ENCODE results near the gene MYOD1.

Gene MYOD1

DNA sequence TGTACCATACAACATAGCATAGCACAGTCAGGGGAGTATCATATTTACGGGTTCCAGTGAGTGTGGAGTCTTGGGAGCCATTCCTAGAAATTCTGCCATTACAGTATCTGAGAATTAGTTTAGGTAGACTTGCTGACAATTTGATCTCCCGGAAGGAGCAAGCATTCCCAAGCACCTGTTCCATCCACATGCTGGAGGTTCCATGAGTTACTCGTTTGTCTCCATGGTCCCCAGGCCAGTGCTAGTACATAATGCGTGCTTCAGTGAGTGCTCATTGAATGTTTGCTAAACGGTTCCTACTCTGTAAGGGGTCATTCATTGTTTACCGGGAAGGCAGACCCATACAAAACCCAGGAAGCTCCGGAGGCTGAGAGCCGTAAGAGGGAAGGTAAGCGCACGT, 27.4 kb upstream of the MYOD1 start:
- Histone ChIP-seq H3K9me3 (ENCODE audit: control insufficient read depth in 2 of 2, low read length in 2 of 2) (no peaks in the 10 kb centered on the region), H3K9ac (ENCODE audit: low read depth in 1 of 2, low read length in 2 of 2) (no peak overlapping the region), H3K4me3 (ENCODE audit: low read length in 2 of 2) (no peak overlapping the region), H3K36me3 (ENCODE audit: control insufficient read depth in 2 of 2, insufficient read depth in 2 of 2, low read length in 2 of 2) (no peaks in the 10 kb centered on the region), H3K27me3 (ENCODE audit: control insufficient read depth in 2 of 2, insufficient read depth in 2 of 2, low read length in 2 of 2) (peaks cover 15 to 26% of the 10 kb centered on the region in 2 donors), H3K4me1 (ENCODE audit: control insufficient read depth in 2 of 2, insufficient read depth in 2 of 2, low read length in 2 of 2) (no peaks in the 10 kb centered on the region), H3K27ac (ENCODE audit: low read depth in 2 of 2, low read length in 2 of 2) (no peak overlapping the region)

DNA sequence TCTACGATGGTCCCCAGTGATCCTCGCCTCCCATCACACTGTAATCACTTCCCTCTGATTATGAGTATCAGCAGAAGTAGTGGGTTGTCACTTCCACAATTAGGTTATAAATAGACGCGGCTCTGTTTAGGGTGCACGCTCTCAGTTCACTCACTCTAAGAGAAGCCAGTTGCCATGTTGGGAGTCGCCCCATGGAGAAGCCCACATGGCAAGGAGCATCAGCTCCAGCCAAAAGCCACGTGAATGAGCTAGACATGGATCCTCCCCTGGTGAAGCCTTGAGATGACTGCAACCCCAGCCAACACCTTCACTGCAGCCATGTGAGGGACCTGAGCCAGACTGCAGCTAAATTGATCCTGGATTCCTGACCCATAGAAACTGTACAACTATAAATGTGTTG, 26.4 kb upstream of the MYOD1 start:
- Histone ChIP-seq H3K9ac (ENCODE audit: low read depth in 1 of 2, low read length in 2 of 2) (no peak overlapping the region), H3K27me3 (ENCODE audit: control insufficient read depth in 2 of 2, insufficient read depth in 2 of 2, low read length in 2 of 2) (peaks cover 15 to 26% of the 10 kb centered on the region in 2 donors), H3K9me3 (ENCODE audit: control insufficient read depth in 2 of 2, low read length in 2 of 2) (no peaks in the 10 kb centered on the region), H3K4me3 (ENCODE audit: low read length in 2 of 2) (no peak overlapping the region), H3K36me3 (ENCODE audit: control insufficient read depth in 2 of 2, insufficient read depth in 2 of 2, low read length in 2 of 2) (no peaks in the 10 kb centered on the region), H3K27ac (ENCODE audit: low read depth in 2 of 2, low read length in 2 of 2) (no peak overlapping the region), H3K4me1 (ENCODE audit: control insufficient read depth in 2 of 2, insufficient read depth in 2 of 2, low read length in 2 of 2) (no peaks in the 10 kb centered on the region)

DNA sequence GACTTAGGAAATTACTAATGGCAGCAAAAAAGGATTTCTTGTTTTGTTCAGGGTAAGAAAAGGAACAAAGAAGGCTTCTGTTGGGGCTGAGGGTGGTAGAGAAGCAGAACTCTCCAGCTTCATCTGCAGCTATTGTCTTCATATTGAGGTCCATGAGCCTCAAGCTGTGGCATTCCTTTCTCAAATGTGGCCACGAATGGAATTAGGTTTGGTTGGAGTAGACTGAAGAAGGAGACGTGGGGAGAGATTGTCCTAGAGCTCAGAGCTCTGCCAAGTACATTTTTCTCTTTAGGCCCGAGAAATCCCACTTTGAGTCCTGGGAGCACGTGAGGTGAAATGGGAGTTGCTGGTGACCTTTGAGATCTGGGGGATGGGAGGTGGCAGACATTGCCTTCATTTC, 25.8 kb upstream of the MYOD1 start:
- Histone ChIP-seq H3K4me1 (ENCODE audit: control insufficient read depth in 2 of 2, insufficient read depth in 2 of 2, low read length in 2 of 2) (no peaks in the 10 kb centered on the region), H3K9ac (ENCODE audit: low read depth in 1 of 2, low read length in 2 of 2) (no peak overlapping the region), H3K4me3 (ENCODE audit: low read length in 2 of 2) (no peak overlapping the region), H3K27me3 (ENCODE audit: control insufficient read depth in 2 of 2, insufficient read depth in 2 of 2, low read length in 2 of 2) (peaks cover 15 to 26% of the 10 kb centered on the region in 2 donors), H3K9me3 (ENCODE audit: control insufficient read depth in 2 of 2, low read length in 2 of 2) (no peaks in the 10 kb centered on the region), H3K36me3 (ENCODE audit: control insufficient read depth in 2 of 2, insufficient read depth in 2 of 2, low read length in 2 of 2) (no peaks in the 10 kb centered on the region), H3K27ac (ENCODE audit: low read depth in 2 of 2, low read length in 2 of 2) (no peak overlapping the region)

DNA sequence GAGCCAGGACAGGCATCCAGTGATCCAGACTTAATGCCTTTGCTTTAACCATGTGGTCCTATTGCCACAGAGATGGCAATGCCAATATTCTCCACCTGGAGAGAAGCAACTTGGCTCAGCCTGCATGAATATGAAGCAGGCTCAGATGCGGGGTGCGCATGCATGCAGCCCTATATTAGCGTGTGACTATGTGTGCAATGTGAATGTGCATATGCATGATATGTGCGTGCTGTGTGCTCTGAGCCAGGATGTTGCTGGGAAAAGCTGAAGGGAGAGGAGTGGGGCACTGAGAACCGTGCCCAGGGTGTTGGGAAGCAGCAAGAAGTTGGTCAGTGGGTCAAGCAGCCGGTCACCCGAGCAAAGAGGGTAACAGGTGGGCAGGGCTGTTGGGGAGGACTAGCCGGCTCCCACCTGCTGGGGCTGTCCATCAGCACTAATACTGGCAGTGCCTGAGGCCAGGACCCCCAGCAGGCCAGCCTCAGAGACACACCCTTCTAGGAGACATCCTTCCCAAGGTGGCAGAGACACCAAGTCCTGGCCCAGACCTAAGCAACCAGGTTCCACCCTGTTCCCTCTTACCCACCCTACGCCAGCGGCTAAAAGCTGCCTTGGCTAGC, 24.8 kb upstream of the MYOD1 start:
- Histone ChIP-seq H3K9me3 (ENCODE audit: control insufficient read depth in 2 of 2, low read length in 2 of 2) (no peaks in the 10 kb centered on the region), H3K4me1 (ENCODE audit: control insufficient read depth in 2 of 2, insufficient read depth in 2 of 2, low read length in 2 of 2) (no peaks in the 10 kb centered on the region), H3K9ac (ENCODE audit: low read depth in 1 of 2, low read length in 2 of 2) (no peak overlapping the region), H3K27me3 (ENCODE audit: control insufficient read depth in 2 of 2, insufficient read depth in 2 of 2, low read length in 2 of 2) (peaks cover 14 to 28% of the 10 kb centered on the region in 2 donors), H3K27ac (ENCODE audit: low read depth in 2 of 2, low read length in 2 of 2) (no peak overlapping the region), H3K36me3 (ENCODE audit: control insufficient read depth in 2 of 2, insufficient read depth in 2 of 2, low read length in 2 of 2) (no peaks in the 10 kb centered on the region), H3K4me3 (ENCODE audit: low read length in 2 of 2) (no peak overlapping the region)

DNA sequence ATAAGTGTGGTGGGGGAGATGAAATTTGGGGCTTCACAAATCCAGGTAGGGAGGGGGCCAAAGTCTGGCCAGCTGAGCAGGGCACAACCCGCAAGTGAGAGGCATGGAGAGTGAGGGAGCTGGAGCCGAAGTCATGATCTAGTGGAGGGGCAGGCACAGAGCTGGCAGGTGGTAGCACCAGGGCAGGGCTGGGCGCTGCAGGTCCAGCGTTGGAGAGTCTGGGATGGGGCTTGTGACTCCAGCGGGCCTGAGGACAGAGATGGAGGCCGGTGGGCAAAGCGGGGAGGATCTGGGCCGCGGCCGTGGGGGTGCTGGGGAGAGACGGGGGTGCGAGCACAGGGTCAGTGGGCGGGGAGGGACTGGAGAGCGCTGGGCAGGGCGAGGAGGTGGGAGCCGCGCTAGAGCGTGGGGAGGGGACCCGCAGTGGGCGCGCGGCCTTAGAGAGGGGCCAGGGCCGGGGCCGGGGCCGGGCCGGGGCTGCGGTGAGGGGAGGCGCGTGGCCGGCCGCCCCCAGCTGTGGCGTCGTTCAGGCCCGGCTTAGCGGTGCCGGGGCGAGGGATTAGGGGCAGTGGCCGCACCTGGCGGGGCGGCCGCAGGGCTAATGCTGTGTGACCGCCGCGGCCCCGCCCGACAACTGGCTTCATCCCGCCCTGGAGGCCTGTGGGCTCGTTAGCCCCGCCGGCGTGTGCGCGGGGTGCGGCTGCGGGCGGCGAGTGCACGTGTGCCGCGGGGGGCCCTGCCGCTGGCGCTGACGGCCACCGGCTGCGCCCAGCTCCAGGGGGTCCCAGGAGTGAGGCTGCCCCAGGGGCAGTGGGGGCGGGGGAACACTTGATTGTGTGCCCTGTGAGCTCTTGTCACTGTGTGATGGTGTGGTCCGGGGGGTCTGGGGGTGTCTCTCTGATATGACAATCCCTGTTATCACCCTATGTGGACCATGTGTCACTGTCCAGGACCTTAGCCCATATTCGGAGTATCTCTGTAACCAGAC, 23.6 kb upstream of the MYOD1 start:
- Histone ChIP-seq H3K4me3 (ENCODE audit: low read length in 2 of 2) (no peak overlapping the region), H3K27ac (ENCODE audit: low read depth in 2 of 2, low read length in 2 of 2) (no peak overlapping the region), H3K27me3 (ENCODE audit: control insufficient read depth in 2 of 2, insufficient read depth in 2 of 2, low read length in 2 of 2) (peaks cover 13 to 24% of the 10 kb centered on the region in 2 donors), H3K9ac (ENCODE audit: low read depth in 1 of 2, low read length in 2 of 2) (no peak overlapping the region), H3K9me3 (ENCODE audit: control insufficient read depth in 2 of 2, low read length in 2 of 2) (no peaks in the 10 kb centered on the region), H3K36me3 (ENCODE audit: control insufficient read depth in 2 of 2, insufficient read depth in 2 of 2, low read length in 2 of 2) (no peaks in the 10 kb centered on the region), H3K4me1 (ENCODE audit: control insufficient read depth in 2 of 2, insufficient read depth in 2 of 2, low read length in 2 of 2) (no peaks in the 10 kb centered on the region)

DNA sequence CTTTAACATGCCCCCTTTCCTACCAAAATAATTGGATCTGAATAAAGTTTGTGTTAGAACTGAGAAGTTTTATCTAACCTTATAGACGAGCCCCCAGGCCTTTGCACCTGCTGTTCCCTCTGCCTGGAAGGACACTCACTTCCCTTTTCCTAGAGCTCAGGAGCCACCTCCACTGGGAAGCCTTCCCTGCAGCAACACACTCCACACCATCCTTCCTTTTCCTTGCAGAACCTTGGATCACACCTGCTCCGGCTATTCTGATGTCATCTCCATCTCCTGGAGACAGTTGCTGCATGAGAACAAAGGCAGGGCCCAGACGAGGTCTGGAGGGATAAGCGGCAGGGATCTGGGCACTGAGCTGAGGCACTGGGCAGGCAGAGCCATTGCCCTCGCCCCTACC, 22.6 kb upstream of the MYOD1 start:
- Histone ChIP-seq H3K27ac (ENCODE audit: low read depth in 2 of 2, low read length in 2 of 2) (no peak overlapping the region), H3K9ac (ENCODE audit: low read depth in 1 of 2, low read length in 2 of 2) (no peak overlapping the region)

DNA sequence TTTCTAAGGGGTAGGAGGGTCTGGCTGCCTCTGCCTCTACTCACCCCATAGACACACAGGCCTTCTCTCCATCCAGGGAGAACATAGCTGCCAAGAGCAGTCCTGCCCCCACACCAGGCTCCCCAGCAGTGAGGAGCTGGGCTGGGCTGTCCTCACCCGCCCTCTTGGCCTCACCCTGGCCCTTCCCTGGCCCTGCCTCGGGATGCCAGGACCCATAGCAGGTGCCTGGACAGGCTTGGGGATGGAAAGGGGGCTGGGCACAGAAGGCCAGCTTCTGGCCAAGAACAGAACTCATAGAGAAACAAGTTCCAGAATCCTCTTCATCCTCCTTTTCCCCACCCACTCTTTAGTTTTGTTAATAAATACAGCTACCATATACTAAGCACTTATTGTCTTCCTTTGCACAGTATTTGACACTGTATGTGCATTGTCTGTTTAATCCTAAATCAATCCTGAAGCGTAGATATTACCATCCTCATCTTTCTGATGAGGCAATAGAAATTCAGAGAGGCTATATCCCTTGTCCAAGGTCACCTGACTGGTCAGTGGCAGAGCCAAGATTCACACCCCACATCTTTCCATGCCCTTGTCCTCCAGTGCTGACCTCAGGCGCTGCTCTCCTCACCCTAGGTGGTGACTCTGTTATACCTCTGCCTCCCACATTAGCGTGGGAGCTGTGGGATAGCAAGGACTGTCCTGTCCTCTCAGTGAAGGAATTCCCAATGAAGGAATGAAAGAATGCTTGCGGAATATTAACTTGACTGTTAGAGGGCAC, 22.0 kb upstream of the MYOD1 start:
- Histone ChIP-seq H3K9me3 (ENCODE audit: control insufficient read depth in 2 of 2, low read length in 2 of 2) (no peaks in the 10 kb centered on the region), H3K9ac (ENCODE audit: low read depth in 1 of 2, low read length in 2 of 2) (no peak overlapping the region), H3K27me3 (ENCODE audit: control insufficient read depth in 2 of 2, insufficient read depth in 2 of 2, low read length in 2 of 2) (peaks cover 13 to 18% of the 10 kb centered on the region in 2 donors), H3K36me3 (ENCODE audit: control insufficient read depth in 2 of 2, insufficient read depth in 2 of 2, low read length in 2 of 2) (no peaks in the 10 kb centered on the region), H3K27ac (ENCODE audit: low read depth in 2 of 2, low read length in 2 of 2) (no peak overlapping the region), H3K4me1 (ENCODE audit: control insufficient read depth in 2 of 2, insufficient read depth in 2 of 2, low read length in 2 of 2) (no peaks in the 10 kb centered on the region), H3K4me3 (ENCODE audit: low read length in 2 of 2) (no peak overlapping the region)

More for the DNA sequence above, 22.6 kb upstream of the MYOD1 start:
- H3K36me3 ChIP-seq (ENCODE audit: control insufficient read depth in 2 of 2, insufficient read depth in 2 of 2, low read length in 2 of 2) = no peaks in the 10 kb centered on the region
- peaks cover 13 to 22% of the 10 kb centered on the region in 2 donors for H3K27me3 ChIP-seq (ENCODE audit: control insufficient read depth in 2 of 2, insufficient read depth in 2 of 2, low read length in 2 of 2)
- H3K4me1 ChIP-seq (ENCODE audit: control insufficient read depth in 2 of 2, insufficient read depth in 2 of 2, low read length in 2 of 2) = no peaks in the 10 kb centered on the region
- H3K9me3 ChIP-seq (ENCODE audit: control insufficient read depth in 2 of 2, low read length in 2 of 2) = no peaks in the 10 kb centered on the region
- H3K4me3 ChIP-seq (ENCODE audit: low read length in 2 of 2) = no peak overlapping the region

DNA sequence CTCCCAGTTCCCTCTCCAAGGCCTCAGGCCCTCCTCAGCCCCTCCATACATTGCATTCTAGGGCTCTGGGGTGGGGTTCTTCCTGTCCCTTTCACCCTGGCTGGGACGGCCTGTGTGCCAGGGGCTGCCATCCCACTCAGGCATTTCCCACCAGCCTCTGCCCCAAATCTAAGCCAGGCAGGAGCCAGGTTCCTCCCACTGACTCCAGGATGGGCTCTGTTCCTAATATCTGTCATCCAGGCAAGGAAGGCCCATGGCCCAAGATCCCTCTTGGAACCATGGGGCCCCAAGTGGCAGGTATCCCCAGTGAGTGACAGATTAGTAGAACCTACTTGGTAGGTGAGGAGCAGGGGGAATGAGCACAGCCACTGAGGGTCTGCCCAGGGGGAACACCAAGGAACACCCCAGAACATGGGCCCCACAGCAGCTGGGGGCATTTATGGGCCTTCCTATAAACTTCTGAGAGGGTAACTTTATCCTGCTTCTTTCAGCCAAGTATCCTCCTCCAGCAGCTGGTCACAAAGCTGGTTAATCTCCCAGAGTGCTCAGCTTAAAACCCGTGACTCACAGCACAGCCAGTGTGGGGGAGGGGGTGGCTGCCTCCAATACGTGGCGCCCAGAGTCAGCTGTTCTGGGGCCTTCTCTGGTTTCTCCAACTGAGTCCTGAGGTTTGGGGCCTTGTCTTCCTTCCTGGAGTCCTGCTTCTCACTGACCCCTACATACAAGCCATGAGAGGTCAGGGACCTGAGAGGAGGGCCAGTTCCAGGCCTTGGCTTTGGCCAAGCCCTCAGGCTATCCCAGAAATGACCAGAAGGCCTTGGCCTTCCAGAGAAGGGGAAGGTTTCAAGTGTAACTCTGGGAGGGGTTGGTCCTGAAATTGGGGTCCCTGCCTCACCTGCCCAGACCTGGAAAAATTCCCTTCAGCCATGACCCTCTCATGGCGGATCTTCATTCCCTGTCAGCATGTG, 19.9 kb upstream of the MYOD1 start:
- Histone ChIP-seq H3K9me3 (ENCODE audit: control insufficient read depth in 2 of 2, low read length in 2 of 2) (no peaks in the 10 kb centered on the region), H3K36me3 (ENCODE audit: control insufficient read depth in 2 of 2, insufficient read depth in 2 of 2, low read length in 2 of 2) (no peaks in the 10 kb centered on the region), H3K27ac (ENCODE audit: low read depth in 2 of 2, low read length in 2 of 2) (no peak overlapping the region), H3K4me3 (ENCODE audit: low read length in 2 of 2) (no peak overlapping the region), H3K4me1 (ENCODE audit: control insufficient read depth in 2 of 2, insufficient read depth in 2 of 2, low read length in 2 of 2) (no peaks in the 10 kb centered on the region), H3K27me3 (ENCODE audit: control insufficient read depth in 2 of 2, insufficient read depth in 2 of 2, low read length in 2 of 2) (peaks cover 12 to 16% of the 10 kb centered on the region in 2 donors), H3K9ac (ENCODE audit: low read depth in 1 of 2, low read length in 2 of 2) (no peak overlapping the region)

DNA sequence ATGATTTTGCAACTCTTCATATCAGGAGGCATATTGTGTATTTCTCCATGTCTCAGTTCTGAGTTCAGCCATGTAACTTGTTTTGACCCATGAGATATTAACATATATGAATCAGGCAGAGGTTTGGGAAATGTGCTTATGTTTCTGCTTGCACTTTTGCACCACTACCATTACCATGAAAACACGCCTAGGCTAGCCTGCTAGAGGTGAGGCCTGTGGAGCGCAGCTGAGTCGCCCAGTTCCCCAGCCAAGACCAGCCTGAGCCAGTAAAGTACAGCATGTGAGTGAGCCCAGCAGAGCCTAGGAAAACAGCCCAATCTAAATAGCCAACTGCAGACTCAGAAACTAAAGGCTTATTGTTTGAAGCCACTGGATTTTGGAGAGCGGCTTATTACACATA, 18.4 kb upstream of the MYOD1 start:
- H3K9ac ChIP-seq (ENCODE audit: low read depth in 1 of 2, low read length in 2 of 2) = no peak overlapping the region
- H3K9me3 ChIP-seq (ENCODE audit: control insufficient read depth in 2 of 2, low read length in 2 of 2) = no peaks in the 10 kb centered on the region
- no peaks in the 10 kb centered on the region for H3K4me1 ChIP-seq (ENCODE audit: control insufficient read depth in 2 of 2, insufficient read depth in 2 of 2, low read length in 2 of 2)
- H3K27me3 ChIP-seq (ENCODE audit: control insufficient read depth in 2 of 2, insufficient read depth in 2 of 2, low read length in 2 of 2) = peaks cover 4 to 6% of the 10 kb centered on the region in 2 donors
- no peak overlapping the region for H3K27ac ChIP-seq (ENCODE audit: low read depth in 2 of 2, low read length in 2 of 2)
- H3K36me3 ChIP-seq (ENCODE audit: control insufficient read depth in 2 of 2, insufficient read depth in 2 of 2, low read length in 2 of 2) = no peaks in the 10 kb centered on the region
- no peak overlapping the region for H3K4me3 ChIP-seq (ENCODE audit: low read length in 2 of 2)

Measured in mucosa of rectum (tissue), 2 donors.